Measurements from ENCODE around the gene B3GNT9. TPM values are rescaled to one million over a fixed set of nuclear protein-coding genes. Genes with fewer than 3 reads are reported as not detected.

B3GNT9 gene
- total and polyA plus RNA-seq, 11 donors: 6.4 to 17.5 (median 11.9) TPM

DNA sequence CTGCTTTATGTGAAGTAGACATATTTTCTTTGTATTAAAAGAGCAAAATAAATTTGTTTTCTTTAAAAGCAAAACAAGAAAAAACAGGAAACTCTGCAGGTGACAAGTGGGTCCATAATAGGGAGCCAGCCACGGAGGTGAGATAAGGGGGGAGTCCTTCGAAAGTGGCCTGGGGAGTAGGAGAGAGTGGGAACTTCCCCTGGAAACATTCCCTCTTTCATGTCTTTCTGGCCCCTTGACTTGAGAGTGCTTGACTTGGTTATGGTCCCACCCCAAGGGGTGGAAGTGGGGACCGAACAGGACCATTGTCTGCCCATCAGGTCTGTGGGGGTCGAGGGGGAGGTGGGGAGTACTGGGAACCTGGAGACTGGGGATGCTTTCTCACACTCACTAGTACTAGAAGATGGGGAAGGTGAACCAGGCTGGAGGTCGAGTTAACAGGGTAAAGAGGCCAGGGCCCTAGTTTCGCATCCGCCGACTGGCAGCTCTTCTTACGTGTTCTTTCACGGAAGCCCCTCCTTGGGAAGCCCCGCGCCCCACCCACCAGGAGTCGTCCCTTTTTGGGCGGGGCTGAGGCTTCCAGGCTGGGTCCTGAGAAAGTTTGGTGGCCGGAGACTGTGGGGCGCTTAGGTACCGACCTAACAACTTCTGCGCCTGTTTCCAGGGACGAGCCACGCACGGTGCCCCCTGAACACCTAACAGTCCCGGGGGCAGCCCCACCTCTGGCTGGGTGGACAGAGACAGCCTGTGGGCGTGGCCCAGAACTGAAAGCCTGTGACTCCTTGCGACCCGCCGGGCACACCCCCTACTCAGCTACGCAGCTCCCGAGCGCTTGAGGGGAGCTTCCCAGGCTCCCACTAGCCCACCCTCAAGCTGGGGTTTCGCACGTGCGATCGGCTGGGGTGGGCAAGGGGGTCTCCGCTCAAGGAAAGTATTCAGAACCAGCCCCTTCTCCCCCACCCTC is 8.1 kb upstream of the B3GNT9 start:
- peaks cover 0 to 65% (median 52%) of the 10 kb centered on the region in 12 donors for H3K4me1 ChIP-seq
- intact Hi-C loops (cut with DNase I): loop anchor here in 6 of 10 donors (1.0 to 10.0 kb wide), 6 partner anchors 26 to 264 kb away; partner anchors contain the start of genes CBFB (in 1 of the 6) and PHAF1 (in 1 of the 6)
- WGBS, 4 donors: 7 to 11% (median 8%) methylated on average over 30 to 34 of the region's 34 CpGs
- peak overlapping the region; percentile 75 to 98 (median 97) for H3K4me3 ChIP-seq
- H3K36me3 ChIP-seq: peaks cover 0 to 5% (median 0%) of the 10 kb centered on the region in 9 donors
- peaks cover 0 to 25% (median 0%) of the 10 kb centered on the region in 9 donors for H3K27me3 ChIP-seq
- no peaks in the 10 kb centered on the region for H3K9me3 ChIP-seq
- no peak for ATAC-seq
- peak in 2 of 5 donors; percentile 59 to 62 for DNase-seq
- TF ChIP-seq POLR2A (IDR thresholded peaks at IDR 0.05): no peak
- TF ChIP-seq, protein P1, sequence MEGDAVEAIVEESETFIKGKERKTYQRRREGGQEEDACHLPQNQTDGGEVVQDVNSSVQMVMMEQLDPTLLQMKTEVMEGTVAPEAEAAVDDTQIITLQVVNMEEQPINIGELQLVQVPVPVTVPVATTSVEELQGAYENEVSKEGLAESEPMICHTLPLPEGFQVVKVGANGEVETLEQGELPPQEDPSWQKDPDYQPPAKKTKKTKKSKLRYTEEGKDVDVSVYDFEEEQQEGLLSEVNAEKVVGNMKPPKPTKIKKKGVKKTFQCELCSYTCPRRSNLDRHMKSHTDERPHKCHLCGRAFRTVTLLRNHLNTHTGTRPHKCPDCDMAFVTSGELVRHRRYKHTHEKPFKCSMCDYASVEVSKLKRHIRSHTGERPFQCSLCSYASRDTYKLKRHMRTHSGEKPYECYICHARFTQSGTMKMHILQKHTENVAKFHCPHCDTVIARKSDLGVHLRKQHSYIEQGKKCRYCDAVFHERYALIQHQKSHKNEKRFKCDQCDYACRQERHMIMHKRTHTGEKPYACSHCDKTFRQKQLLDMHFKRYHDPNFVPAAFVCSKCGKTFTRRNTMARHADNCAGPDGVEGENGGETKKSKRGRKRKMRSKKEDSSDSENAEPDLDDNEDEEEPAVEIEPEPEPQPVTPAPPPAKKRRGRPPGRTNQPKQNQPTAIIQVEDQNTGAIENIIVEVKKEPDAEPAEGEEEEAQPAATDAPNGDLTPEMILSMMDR (IDR thresholded peaks at IDR 0.05): no peak
- peak overlapping the region; percentile 36 to 94 (median 83) for H3K27ac ChIP-seq

DNA sequence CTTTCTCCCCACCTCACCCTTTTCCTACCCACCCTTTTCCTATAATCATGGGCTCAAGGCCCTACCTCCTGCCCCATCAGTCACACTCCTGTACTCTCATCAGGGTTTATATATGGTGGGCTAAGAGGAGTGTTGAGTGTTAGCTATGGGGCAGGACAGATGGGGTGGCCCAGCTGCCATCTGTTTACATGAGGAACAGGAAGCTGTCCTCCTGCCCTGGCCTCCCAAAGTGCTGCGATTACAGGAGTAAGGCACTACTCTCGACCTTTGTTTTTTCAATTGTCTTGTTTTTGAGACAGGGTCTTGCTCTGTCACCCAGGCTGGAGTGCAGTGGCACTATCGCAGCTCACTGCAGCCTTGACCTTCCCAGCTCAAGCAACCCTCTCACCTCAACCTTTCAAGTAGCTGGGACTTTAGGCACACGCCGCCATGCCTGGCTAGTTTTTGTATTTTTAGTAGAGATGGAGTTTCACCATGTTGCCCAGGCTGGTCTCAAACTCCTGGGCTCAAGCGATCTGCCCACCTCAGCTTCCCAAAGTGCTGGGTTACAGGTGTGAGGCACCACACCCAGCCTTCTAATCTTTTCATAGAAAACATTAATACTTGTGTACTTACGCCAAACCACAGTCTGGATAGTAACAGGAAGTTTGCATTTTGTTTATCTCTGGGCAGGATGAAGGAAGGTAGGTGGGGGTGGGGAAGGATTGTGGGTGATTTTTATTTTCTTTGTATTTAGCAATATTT is 7.3 kb upstream of the B3GNT9 start:
- Histone ChIP-seq H3K4me1 (peaks cover 0 to 56% (median 44%) of the 10 kb centered on the region in 12 donors), H3K27me3 (peaks cover 0 to 17% (median 0%) of the 10 kb centered on the region in 9 donors), H3K4me3 (peak overlapping the region in 2 of 12 donors; percentile 97 to 98), H3K27ac (peak overlapping the region in 1 of 12 donors; percentile 94), H3K36me3 (peaks cover 0 to 5% (median 0%) of the 10 kb centered on the region in 9 donors), H3K9me3 (no peaks in the 10 kb centered on the region)
- no peak for DNase-seq
- ATAC-seq: no peak
- 76 to 83% (median 80%) methylated on average over 7 of the region's 7 CpGs for WGBS, 4 donors
- intact Hi-C loops (cut with DNase I): loop anchor here in 8 of 10 donors (2.0 to 10.0 kb wide), 7 partner anchors 51 to 263 kb away; partner anchors contain the start of genes CBFB (in 1 of the 8) and PHAF1 (in 1 of the 8)
- no peak for TF ChIP-seq POLR2A (IDR thresholded peaks at IDR 0.05)
- TF ChIP-seq, protein P1 (IDR thresholded peaks at IDR 0.05): no peak

DNA sequence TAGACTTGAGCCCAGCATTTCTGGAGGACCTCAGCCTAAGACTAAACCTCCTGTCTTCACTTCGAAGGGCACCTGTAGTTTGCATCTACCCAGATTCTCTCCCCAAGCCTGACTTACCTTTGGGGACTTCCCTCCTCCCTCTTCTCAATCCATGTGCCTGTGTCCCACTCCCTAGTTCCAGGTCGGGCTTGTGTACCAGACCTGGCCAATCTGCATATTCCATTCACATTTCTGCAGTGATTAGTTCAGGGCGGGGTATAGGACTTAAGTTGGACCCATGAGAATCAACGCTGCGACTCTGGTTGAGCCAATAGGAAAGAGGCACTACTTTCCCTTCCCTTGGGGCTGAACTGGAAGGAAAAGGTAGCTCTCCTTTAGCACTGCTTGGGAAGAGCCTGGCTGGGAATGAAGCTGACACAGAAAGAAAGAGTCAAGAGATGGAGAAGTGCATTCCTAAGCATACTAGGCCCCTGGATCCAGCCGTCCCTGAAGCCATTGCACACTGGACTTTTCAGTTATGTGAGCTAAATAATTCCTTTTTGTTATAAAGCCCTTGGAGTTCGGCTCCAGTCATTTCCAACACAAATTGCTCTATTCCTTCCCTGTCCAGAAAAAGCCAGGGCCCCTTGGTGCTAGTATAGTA is 6.4 kb upstream of the B3GNT9 start:
- peak overlapping the region in 1 of 12 donors; percentile 33 for H3K27ac ChIP-seq

More for the DNA sequence above, 6.4 kb upstream of the B3GNT9 start:
- Histone ChIP-seq H3K36me3 (peaks cover 0 to 5% (median 0%) of the 10 kb centered on the region in 9 donors), H3K4me1 (peaks cover 0 to 48% (median 36%) of the 10 kb centered on the region in 12 donors), H3K9me3 (no peaks in the 10 kb centered on the region), H3K27me3 (peaks cover 0 to 8% (median 0%) of the 10 kb centered on the region in 9 donors), H3K4me3 (no peak overlapping the region)
- DNase-seq: no peak
- intact Hi-C loops (cut with DNase I): loop anchor here in 8 of 10 donors (2.0 to 10.0 kb wide), 7 partner anchors 50 to 262 kb away; partner anchors contain the start of genes CBFB (in 1 of the 8) and PHAF1 (in 1 of the 8)
- TF ChIP-seq POLR2A (IDR thresholded peaks at IDR 0.05): no peak
- TF ChIP-seq, protein P1 (IDR thresholded peaks at IDR 0.05): no peak
- no peak for ATAC-seq
- 64 to 74% (median 65%) methylated on average over 7 of the region's 7 CpGs for WGBS, 4 donors

Data from heart left ventricle (tissue), 16 donors.